DMS79 (cell line): ENCODE data around the gene FAM170B.

ENCODE experiments used
- DNase-seq: peaks from one replicate; lab custom pipeline; 2025; lab: John Stamatoyannopoulos, UW

FAM170B gene

GRCh38 chr10:49168831-49169500 lies 35.1 kb upstream of the FAM170B start:
- no peak for DNase-seq

- no peak for DNase-seq
Measured at GRCh38 chr10:49168171-49168540, 34.3 kb upstream of the FAM170B start.

- DNase-seq, result no peak
Measured at GRCh38 chr10:49167425-49168170, 33.8 kb upstream of the FAM170B start.

- no peak for DNase-seq
Measured at GRCh38 chr10:49166484-49167400, 32.9 kb upstream of the FAM170B start.

GRCh38 chr10:49165821-49166483 lies 32.1 kb upstream of the FAM170B start:
- no peak for DNase-seq

GRCh38 chr10:49165259-49165658 lies 31.4 kb upstream of the FAM170B start:
- no peak for DNase-seq

- DNase-seq, result no peak
Measured at GRCh38 chr10:49164559-49165188, 30.9 kb upstream of the FAM170B start.

GRCh38 chr10:49163741-49164140 lies 29.9 kb upstream of the FAM170B start:
- DNase-seq, result no peak

- DNase-seq, result no peak
Measured at GRCh38 chr10:49162761-49163310, 29.0 kb upstream of the FAM170B start.

GRCh38 chr10:49162063-49162462 lies 28.2 kb upstream of the FAM170B start:
- DNase-seq, result no peak

GRCh38 chr10:49161411-49161997 lies 27.7 kb upstream of the FAM170B start:
- DNase-seq, result no peak

- DNase-seq, result no peak
Measured at GRCh38 chr10:49160814-49161213, 27.0 kb upstream of the FAM170B start.

- no peak for DNase-seq
Measured at GRCh38 chr10:49160110-49160509, 26.3 kb upstream of the FAM170B start.

- no peak for DNase-seq
Measured at GRCh38 chr10:49158915-49159314, 25.1 kb upstream of the FAM170B start.

GRCh38 chr10:49158404-49158803 lies 24.6 kb upstream of the FAM170B start:
- DNase-seq, result no peak

- no peak for DNase-seq
Measured at GRCh38 chr10:49157229-49157628, 23.4 kb upstream of the FAM170B start.

- DNase-seq, result no peak
Measured at GRCh38 chr10:49154641-49155040, 20.8 kb upstream of the FAM170B start.

- no peak for DNase-seq
Measured at GRCh38 chr10:49153971-49154370, 20.1 kb upstream of the FAM170B start.

GRCh38 chr10:49153115-49153514 lies 19.3 kb upstream of the FAM170B start:
- no peak for DNase-seq

- no peak for DNase-seq
Measured at GRCh38 chr10:49152663-49153062, 18.8 kb upstream of the FAM170B start.

GRCh38 chr10:49152037-49152436 lies 18.2 kb upstream of the FAM170B start:
- DNase-seq, result no peak
